Activated CD8-positive, alpha-beta memory T cell treated with anti-CD3 and anti-CD28 coated beads, Interleukin-2, amount 10 ng/mL, durations not matched to agents 7 days and 5 days (primary cell): ENCODE measurements around the gene NDUFA13. TPM values are rescaled to one million over a fixed set of nuclear protein-coding genes. Genes with fewer than 3 reads are reported as not detected.

Source experiments
- ATAC-seq: fragments of 150-1000 bp; cut with Tn5 transposase; one replicate; pipeline ENCODE4 v1.10.0; 2021; ENCODE audit warnings: moderate library complexity
- CTCF ChIA-PET: fragments of 350-600 bp; sonication (Branson Sonifier 250); formaldehyde crosslinking; loops from one replicate; lab custom pipeline; 2021; ENCODE audit warnings: antibody characterized with exemption; lab: Charles Lee
- DNase-seq: peaks from one replicate; pipeline ENCODE4 v3.0.0-alpha.2; 2020
- H3K27ac Mint-ChIP-seq: one replicate; pipeline ENCODE4 v1.8.0; 2021; ENCODE audit warnings: mild to moderate bottlenecking, mixed read lengths
- H3K27me3 Mint-ChIP-seq: one replicate; pipeline ENCODE4 v1.8.0; 2021; ENCODE audit warnings: mixed read lengths
- H3K36me3 Mint-ChIP-seq: one replicate; pipeline ENCODE4 v1.8.0; 2021; ENCODE audit warnings: mild to moderate bottlenecking, mixed read lengths
- H3K4me1 Mint-ChIP-seq: one replicate; pipeline ENCODE4 v1.8.0; 2021; ENCODE audit warnings: mixed read lengths
- H3K4me3 Mint-ChIP-seq: one replicate; pipeline ENCODE4 v1.8.0; 2021; ENCODE audit warnings: mild to moderate bottlenecking, moderate library complexity, mixed read lengths
- H3K9me3 Mint-ChIP-seq: one replicate; pipeline ENCODE4 v1.8.0; 2022; ENCODE audit warnings: low read depth, mixed read lengths
- total RNA-seq, 2 experiments: library from RNA; stranded (reverse); gene quantifications; one replicate each; pipeline ENCODE4 v1.2.3, GENCODE V29; 2021

The NDUFA13 gene
- total RNA-seq, 2 experiments from 2014 or later: 372 to 417 TPM

GRCh38 chr19:19526581-19527370 is 10.8 kb downstream of the NDUFA13 start:
- ATAC-seq (no peak), DNase-seq (no peak)
- no peaks in the 10 kb centered on the region for H3K9me3 Mint-ChIP-seq
- H3K4me3 Mint-ChIP-seq: no peak overlapping the region
- peaks cover 5% of the 10 kb centered on the region for H3K36me3 Mint-ChIP-seq
- H3K27me3 Mint-ChIP-seq: no peaks in the 10 kb centered on the region
- CTCF ChIA-PET: interaction anchor here (1.2 kb wide), 1 partner anchor 27 kb away, joined by 3 read pairs; no protein-coding TSS in a partner anchor
- H3K27ac Mint-ChIP-seq: no peak overlapping the region
- H3K4me1 Mint-ChIP-seq: peaks cover 16% of the 10 kb centered on the region

GRCh38 chr19:19527371-19527656 is 11.3 kb downstream of the NDUFA13 start:
- Mint-ChIP-seq H3K36me3 (peaks cover 8% of the 10 kb centered on the region), H3K4me3 (no peak overlapping the region), H3K27ac (no peak overlapping the region), H3K4me1 (peaks cover 19% of the 10 kb centered on the region), H3K27me3 (no peaks in the 10 kb centered on the region), H3K9me3 (no peaks in the 10 kb centered on the region)
- ATAC-seq (no peak), DNase-seq (no peak)
- CTCF ChIA-PET: no interaction called here

GRCh38 chr19:19527674-19528625 is 11.9 kb downstream of the NDUFA13 start:
- H3K4me3 Mint-ChIP-seq: no peak overlapping the region
- no peaks in the 10 kb centered on the region for H3K27me3 Mint-ChIP-seq
- no peak for DNase-seq
- peaks cover 5% of the 10 kb centered on the region for H3K36me3 Mint-ChIP-seq
- no peaks in the 10 kb centered on the region for H3K9me3 Mint-ChIP-seq
- CTCF ChIA-PET: interaction anchor here (2.5 to 8.0 kb wide), 2 partner anchors 24 to 116 kb away, joined by 12 to 119 read pairs; partner anchors contain the start of gene GMIP
- no peak overlapping the region for H3K27ac Mint-ChIP-seq
- peaks cover 17% of the 10 kb centered on the region for H3K4me1 Mint-ChIP-seq
- ATAC-seq: no peak

GRCh38 chr19:19528721-19529490 is 12.9 kb downstream of the NDUFA13 start, which contains the start of gene YJEFN3:
YJEFN3 (plus strand) TSS chr19:19528911; CDS start chr19:19528933, 22 bp downstream.
- DNase-seq (no peak), ATAC-seq (no peak)
- H3K27ac Mint-ChIP-seq: no peak within 1 kb of the TSS
- CTCF ChIA-PET: interaction anchor here (1.1 to 8.0 kb wide), 4 partner anchors 13 to 115 kb away, joined by 3 to 119 read pairs (median 8); partner anchors contain the start of genes GMIP, NDUFA13 and TSSK6
- H3K9me3 Mint-ChIP-seq: no peaks in the 10 kb centered on the region
- H3K4me1 Mint-ChIP-seq: peaks cover 16% of the 10 kb centered on the region
- no peak within 1 kb of the TSS for H3K4me3 Mint-ChIP-seq
- peaks cover 3% of the 10 kb centered on the region for H3K36me3 Mint-ChIP-seq
- H3K27me3 Mint-ChIP-seq: no peaks in the 10 kb centered on the region

- H3K4me3 Mint-ChIP-seq: no peak overlapping the region
- no peak overlapping the region for H3K27ac Mint-ChIP-seq
- H3K4me1 Mint-ChIP-seq: peaks cover 12% of the 10 kb centered on the region
- CTCF ChIA-PET: interaction anchor here (1.1 to 8.0 kb wide), 4 partner anchors 14 to 114 kb away, joined by 3 to 119 read pairs (median 8); partner anchors contain the start of genes GMIP, NDUFA13 and TSSK6
- no peaks in the 10 kb centered on the region for H3K9me3 Mint-ChIP-seq
- DNase-seq (no peak), ATAC-seq (no peak)
- no peaks in the 10 kb centered on the region for H3K27me3 Mint-ChIP-seq
- H3K36me3 Mint-ChIP-seq: peaks cover 3% of the 10 kb centered on the region
Observed at GRCh38 chr19:19529783-19530422, 13.9 kb downstream of the NDUFA13 start.

- Mint-ChIP-seq H3K36me3 (peaks cover 3% of the 10 kb centered on the region), H3K27ac (no peak overlapping the region), H3K4me1 (peaks cover 9% of the 10 kb centered on the region), H3K27me3 (no peaks in the 10 kb centered on the region), H3K9me3 (no peaks in the 10 kb centered on the region), H3K4me3 (no peak overlapping the region)
- CTCF ChIA-PET: interaction anchor here (1.6 to 8.0 kb wide), 5 partner anchors 15 to 119 kb away, joined by 5 to 119 read pairs (median 12); partner anchors contain the start of genes GMIP, NDUFA13, PBX4 and TSSK6
- no peak for DNase-seq
- ATAC-seq: no peak
Observed at GRCh38 chr19:19530423-19530804, 14.4 kb downstream of the NDUFA13 start.

- Mint-ChIP-seq H3K36me3 (peaks cover 3% of the 10 kb centered on the region), H3K4me3 (no peak overlapping the region), H3K27me3 (no peaks in the 10 kb centered on the region), H3K27ac (peak overlapping the region; percentile 39), H3K4me1 (peaks cover 9% of the 10 kb centered on the region), H3K9me3 (no peaks in the 10 kb centered on the region)
- no peak for DNase-seq
- no peak for ATAC-seq
- CTCF ChIA-PET: interaction anchor here (0.6 to 8.0 kb wide), 17 partner anchors 9 to 636 kb away, joined by 3 to 119 read pairs (median 8); partner anchors contain the start of genes GMIP, NDUFA13, PBX4 and TSSK6
Observed at GRCh38 chr19:19530889-19531288, 14.9 kb downstream of the NDUFA13 start.

GRCh38 chr19:19531951-19532805 is 16.2 kb downstream of the NDUFA13 start:
- Mint-ChIP-seq H3K27ac (peak overlapping the region; percentile 54), H3K9me3 (no peaks in the 10 kb centered on the region), H3K27me3 (peaks cover 3% of the 10 kb centered on the region), H3K4me1 (peaks cover 9% of the 10 kb centered on the region), H3K36me3 (peaks cover 5% of the 10 kb centered on the region), H3K4me3 (no peak overlapping the region)
- DNase-seq (peak; percentile 87), ATAC-seq (peak; percentile 90)
- CTCF ChIA-PET: interaction anchor here (0.6 to 8.0 kb wide), 48 partner anchors 9 to 706 kb away, joined by 3 to 119 read pairs (median 5); partner anchors contain the start of genes ATP13A1, GMIP, NDUFA13 and PBX4

- CTCF ChIA-PET: interaction anchor here (0.6 to 8.0 kb wide), 45 partner anchors 8 to 705 kb away, joined by 3 to 119 read pairs (median 6); partner anchors contain the start of genes ATP13A1, GMIP, NDUFA13 and PBX4
- ATAC-seq: no peak
- Mint-ChIP-seq H3K36me3 (peaks cover 5% of the 10 kb centered on the region), H3K4me1 (peaks cover 13% of the 10 kb centered on the region), H3K27ac (no peak overlapping the region), H3K4me3 (no peak overlapping the region), H3K27me3 (peaks cover 8% of the 10 kb centered on the region), H3K9me3 (no peaks in the 10 kb centered on the region)
- DNase-seq: no peak
Observed at GRCh38 chr19:19532806-19533701, 17.0 kb downstream of the NDUFA13 start.

- Mint-ChIP-seq H3K27ac (no peak overlapping the region), H3K4me3 (no peak overlapping the region)
Observed at GRCh38 chr19:19533841-19534240, 17.8 kb downstream of the NDUFA13 start.

More at GRCh38 chr19:19533841-19534240, 17.8 kb downstream of the NDUFA13 start:
- no peaks in the 10 kb centered on the region for H3K9me3 Mint-ChIP-seq
- CTCF ChIA-PET: interaction anchor here (3.9 to 8.0 kb wide), 2 partner anchors 18 to 116 kb away, joined by 29 to 119 read pairs; no protein-coding TSS in a partner anchor
- DNase-seq: no peak
- H3K36me3 Mint-ChIP-seq: peaks cover 5% of the 10 kb centered on the region
- peaks cover 18% of the 10 kb centered on the region for H3K4me1 Mint-ChIP-seq
- peaks cover 13% of the 10 kb centered on the region for H3K27me3 Mint-ChIP-seq
- no peak for ATAC-seq
